AG08396 (cell line): Measurements from ENCODE around the gene ZMYND12.

Experiments
- DNase-seq: peaks from one replicate; pipeline ENCODE4 v3.0.0; 2012; ENCODE audit warnings: low spot score, mixed read lengths

The ZMYND12 gene

GRCh38 chr1:42392255-42392654 is 63.6 kb downstream of the ZMYND12 start:
- no peak for DNase-seq

DNA sequence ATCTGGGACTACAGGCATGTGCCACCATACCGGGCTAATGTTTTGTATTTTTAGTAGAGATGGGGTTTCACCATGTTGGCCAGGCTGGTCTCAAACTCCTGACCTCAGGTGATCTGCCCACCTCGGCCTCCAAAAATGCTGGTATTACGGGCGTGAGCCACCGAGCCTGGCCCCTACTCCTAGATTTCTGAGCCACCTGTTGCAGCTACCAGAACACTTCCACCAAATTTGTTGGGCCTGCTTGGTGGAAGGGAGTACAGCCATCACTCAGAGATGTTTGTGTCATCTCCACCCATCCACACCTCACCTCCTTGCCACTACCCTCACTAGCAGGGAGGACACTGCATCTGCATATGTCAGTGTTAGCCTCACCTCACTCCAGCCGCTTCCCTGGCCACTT is 69.8 kb downstream of the ZMYND12 start:
- DNase-seq = no peak

- DNase-seq = no peak
Measured at GRCh38 chr1:42385283-42385682, 70.5 kb downstream of the ZMYND12 start.

DNA sequence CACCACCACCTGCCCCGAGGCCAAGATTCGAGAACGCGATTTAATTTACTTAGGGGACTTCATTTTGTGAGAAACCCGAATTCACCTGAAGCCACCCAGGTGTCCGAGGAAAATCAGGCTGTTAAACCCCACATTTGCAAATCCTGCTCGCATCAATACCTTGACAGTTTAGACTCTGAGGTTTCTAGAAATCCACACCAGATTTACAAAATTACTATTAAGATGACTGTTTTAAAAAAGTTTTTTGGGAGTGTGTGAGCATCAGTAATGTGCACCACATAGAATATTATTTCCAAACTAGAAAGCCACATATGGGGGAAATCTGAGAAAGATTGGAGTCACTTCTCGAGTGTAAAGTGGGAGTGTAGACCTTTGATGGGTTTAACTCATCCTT is 74.5 kb downstream of the ZMYND12 start:
- no peak for DNase-seq

- peak; percentile 88 for DNase-seq
Measured at GRCh38 chr1:42380586-42381279, 75.1 kb downstream of the ZMYND12 start, which contains the start of gene RIMKLA. Gene RIMKLA (plus strand): TSS chr1:42380792. CDS start chr1:42380935, 143 bp downstream.
